IPS-20b (cell line): ENCODE data around the gene BCL2A1.
"Not testable (repeated sequence)": the region's sequence is repeated elsewhere in the genome, so short reads cannot be mapped to it uniquely, and the experiment has no call there.

Experiments
- H3K27ac ChIP-seq: one replicate; pipeline ENCODE4 v1.5.1; 2013; ENCODE audit warnings: low read length
- H3K27me3 ChIP-seq: 2 replicates; pipeline ENCODE4 v1.6.1; 2013; ENCODE audit warnings: mild to moderate bottlenecking, low read length, inconsistent platforms; ENCODE audit not compliant: insufficient read depth
- H3K36me3 ChIP-seq: 2 replicates; pipeline ENCODE4 v1.6.1; 2013; ENCODE audit warnings: low read depth, mild to moderate bottlenecking, inconsistent platforms, low read length, moderate library complexity; ENCODE audit not compliant: insufficient read depth
- H3K4me1 ChIP-seq: 2 replicates; pipeline ENCODE4 v1.6.1; 2013; ENCODE audit warnings: mild to moderate bottlenecking, control low read depth, inconsistent platforms, low read length, moderate library complexity; ENCODE audit not compliant: insufficient read depth
- H3K4me3 ChIP-seq: 2 replicates; pipeline ENCODE4 v1.5.1; 2013; ENCODE audit warnings: mild to moderate bottlenecking, low read length, inconsistent platforms
- H3K9ac ChIP-seq: 2 replicates; pipeline ENCODE4 v1.6.1; 2013; ENCODE audit warnings: low read depth, mild to moderate bottlenecking, inconsistent platforms, low read length, moderate library complexity
- H3K9me3 ChIP-seq: 2 replicates; pipeline ENCODE4 v1.6.1; 2013; ENCODE audit warnings: mild to moderate bottlenecking, low read depth, low read length, inconsistent platforms; ENCODE audit not compliant: insufficient read depth

Gene BCL2A1

DNA sequence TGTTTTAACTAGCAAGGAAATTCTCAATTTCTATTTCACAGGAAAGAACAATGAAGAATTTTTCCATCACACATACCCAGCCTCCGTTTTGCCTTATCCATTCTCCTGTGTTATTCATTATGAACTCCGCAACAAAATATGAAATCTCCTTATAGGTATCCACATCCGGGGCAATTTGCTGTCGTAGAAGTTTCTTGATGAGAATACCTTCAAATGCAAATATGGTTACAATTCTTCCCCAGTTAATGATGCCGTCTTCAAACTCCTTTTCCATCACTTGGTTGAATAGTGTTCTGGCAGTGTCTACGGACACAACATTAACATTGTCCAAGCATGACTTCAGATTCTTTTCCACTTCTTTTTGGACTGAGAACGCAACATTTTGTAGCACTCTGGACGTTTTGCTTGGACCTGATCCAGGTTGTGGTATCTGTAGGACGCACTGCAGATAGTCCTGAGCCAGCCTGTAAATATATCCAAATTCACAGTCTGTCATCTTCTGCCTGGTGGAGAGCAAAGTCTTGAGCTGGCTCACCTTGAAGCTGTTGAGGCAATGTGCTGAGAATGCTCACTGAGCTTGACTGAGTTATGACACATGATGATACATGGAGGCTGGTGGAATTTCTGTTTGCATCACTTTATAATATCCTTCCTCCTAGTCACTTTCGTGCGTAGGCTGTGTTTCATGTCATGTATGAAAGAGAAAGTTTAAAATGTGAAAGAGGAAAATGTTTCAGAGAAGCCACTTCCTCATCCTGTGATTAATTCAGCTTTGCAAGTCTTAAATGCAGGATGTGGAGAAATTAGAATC lies at the start of gene BCL2A1:
TSS of gene BCL2A1 (minus strand) at position 573 of the 811 bp plus-strand sequence. CDS start at position 496, 77 bp downstream.
- H3K9ac ChIP-seq, result no peak within 1 kb of the TSS
- H3K27ac ChIP-seq, result no peak within 1 kb of the TSS

DNA sequence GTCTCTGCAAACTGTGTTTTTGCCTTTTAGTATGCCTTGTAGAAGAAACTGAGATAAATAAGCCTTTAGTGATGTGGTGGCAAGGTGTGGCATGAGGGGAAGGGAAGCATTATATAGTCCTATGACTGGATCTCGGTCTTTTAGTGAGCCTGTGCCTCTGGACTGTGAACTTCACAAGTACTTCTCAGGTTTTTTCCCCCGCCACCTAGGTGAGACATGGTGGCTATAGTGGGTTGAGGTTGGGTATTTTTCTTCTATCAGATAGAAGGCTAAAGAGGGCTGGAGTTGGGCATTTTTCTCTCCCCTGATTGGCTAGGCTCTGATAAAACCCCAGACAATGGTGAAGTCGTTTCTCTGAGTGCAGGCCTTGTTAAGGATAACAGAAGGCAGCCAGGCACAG lies 49.7 kb upstream of the BCL2A1 start:
- H3K9ac ChIP-seq, result no peak overlapping the region
- H3K36me3 ChIP-seq, result no peaks in the 10 kb centered on the region
- H3K4me1 ChIP-seq, result no peaks in the 10 kb centered on the region
- H3K9me3 ChIP-seq, result no peaks in the 10 kb centered on the region
- no peak overlapping the region for H3K27ac ChIP-seq
- no peak overlapping the region for H3K4me3 ChIP-seq
- H3K27me3 ChIP-seq, result no peaks in the 10 kb centered on the region

More for the DNA sequence above, at the start of gene BCL2A1:
- no peaks in the 10 kb centered on the region for H3K9me3 ChIP-seq
- no peaks in the 10 kb centered on the region for H3K36me3 ChIP-seq
- H3K27me3 ChIP-seq, result no peaks in the 10 kb centered on the region
- no peak within 1 kb of the TSS for H3K4me3 ChIP-seq
- H3K4me1 ChIP-seq, result no peaks in the 10 kb centered on the region; the same call in 1 of the 2 replicates

- not testable (repeated sequence) for H3K4me1 ChIP-seq, H3K27ac ChIP-seq, H3K4me3 ChIP-seq, H3K36me3 ChIP-seq, H3K9me3 ChIP-seq, H3K27me3 ChIP-seq, H3K9ac ChIP-seq
These were observed 49.2 kb upstream of the BCL2A1 start for GRCh38 chr15:80020149-80020548.

- Histone ChIP-seq H3K27ac (no peak overlapping the region), H3K9me3 (no peaks in the 10 kb centered on the region), H3K9ac (no peak overlapping the region), H3K4me1 (no peaks in the 10 kb centered on the region), H3K36me3 (no peaks in the 10 kb centered on the region), H3K27me3 (no peaks in the 10 kb centered on the region), H3K4me3 (no peak overlapping the region)
These were observed 48.3 kb upstream of the BCL2A1 start for GRCh38 chr15:80019168-80019745.

GRCh38 chr15:80017139-80017538 lies 46.1 kb upstream of the BCL2A1 start:
- not testable (repeated sequence) for H3K36me3 ChIP-seq, H3K4me1 ChIP-seq, H3K9me3 ChIP-seq, H3K27me3 ChIP-seq, H3K4me3 ChIP-seq, H3K9ac ChIP-seq, H3K27ac ChIP-seq

DNA sequence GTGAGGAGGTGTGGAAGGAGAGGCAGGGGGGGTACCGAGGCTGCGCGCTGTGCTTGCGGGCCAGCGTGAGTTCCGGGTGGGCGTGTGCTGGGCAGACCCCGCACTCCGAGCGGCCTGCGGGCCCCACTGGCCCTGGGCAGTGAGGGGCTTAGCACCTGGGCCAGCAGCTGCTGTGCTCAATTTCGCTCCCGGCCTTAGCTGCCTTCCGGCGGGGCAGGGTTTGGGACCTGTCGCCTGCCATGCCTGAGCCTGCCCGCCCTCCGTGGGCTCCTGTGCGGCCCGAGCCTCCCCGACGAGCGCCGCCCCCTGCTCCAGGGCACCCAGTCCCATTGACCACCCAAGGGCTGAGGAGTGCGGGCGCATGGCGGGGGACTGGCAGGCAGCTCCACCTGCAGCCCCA lies 45.5 kb upstream of the BCL2A1 start:
- not testable (repeated sequence) for H3K4me3 ChIP-seq, H3K9me3 ChIP-seq, H3K9ac ChIP-seq, H3K27me3 ChIP-seq, H3K27ac ChIP-seq, H3K36me3 ChIP-seq, H3K4me1 ChIP-seq

GRCh38 chr15:80015156-80015555 lies 44.2 kb upstream of the BCL2A1 start:
- no peaks in the 10 kb centered on the region for H3K36me3 ChIP-seq

DNA sequence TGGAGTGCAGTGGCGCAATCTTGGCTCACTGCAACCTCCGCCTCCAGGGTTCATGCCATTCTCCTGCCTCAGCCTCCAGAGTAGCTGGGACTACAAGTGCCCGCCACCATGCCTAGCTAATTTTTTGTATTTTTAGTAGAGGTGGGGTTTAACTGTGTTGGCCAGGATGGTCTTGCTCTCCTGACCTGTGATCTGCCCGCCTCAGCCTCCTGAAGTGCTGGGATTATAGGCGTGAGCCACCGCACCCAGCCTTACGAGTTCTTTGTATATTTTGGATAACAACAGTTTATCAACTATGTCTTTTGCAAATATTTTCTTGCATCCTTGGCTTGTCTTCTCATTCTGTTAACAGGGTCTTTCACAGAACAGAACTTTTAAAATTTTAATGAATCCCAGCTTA lies 43.2 kb upstream of the BCL2A1 start:
- not testable (repeated sequence) for H3K9me3 ChIP-seq, H3K27ac ChIP-seq, H3K27me3 ChIP-seq, H3K9ac ChIP-seq, H3K4me1 ChIP-seq, H3K4me3 ChIP-seq, H3K36me3 ChIP-seq

More at GRCh38 chr15:80015156-80015555, 44.2 kb upstream of the BCL2A1 start:
- Histone ChIP-seq H3K27me3 (no peaks in the 10 kb centered on the region), H3K27ac (no peak overlapping the region), H3K9me3 (no peaks in the 10 kb centered on the region), H3K4me3 (no peak overlapping the region), H3K4me1 (no peaks in the 10 kb centered on the region), H3K9ac (no peak overlapping the region)

- H3K36me3 ChIP-seq, result no peaks in the 10 kb centered on the region
- no peak overlapping the region for H3K4me3 ChIP-seq
- H3K27ac ChIP-seq, result no peak overlapping the region
- no peaks in the 10 kb centered on the region for H3K27me3 ChIP-seq
- H3K9me3 ChIP-seq, result no peaks in the 10 kb centered on the region
- H3K4me1 ChIP-seq, result no peaks in the 10 kb centered on the region
- no peak overlapping the region for H3K9ac ChIP-seq
These were observed 41.2 kb upstream of the BCL2A1 start for GRCh38 chr15:80012060-80012726.

DNA sequence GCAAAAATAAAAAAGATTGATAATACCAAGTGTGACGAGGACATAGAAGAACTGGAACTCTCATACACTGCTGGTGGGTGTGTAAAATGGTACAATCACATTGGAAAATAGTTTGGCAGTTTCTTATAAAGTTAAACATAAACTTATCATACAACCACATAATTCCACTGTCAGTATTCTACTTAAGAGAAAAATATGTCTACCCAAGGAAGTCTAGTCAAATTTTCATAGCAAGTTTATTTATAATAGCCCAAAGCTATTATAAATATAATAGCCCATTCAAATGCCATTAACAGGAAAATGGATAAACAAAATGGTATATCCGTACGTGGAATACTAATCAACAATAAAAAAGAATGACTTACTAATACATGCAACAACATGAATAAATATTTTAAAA lies 40.6 kb upstream of the BCL2A1 start:
- no peaks in the 10 kb centered on the region for H3K9me3 ChIP-seq
- no peak overlapping the region for H3K4me3 ChIP-seq
- no peaks in the 10 kb centered on the region for H3K27me3 ChIP-seq
- no peak overlapping the region for H3K9ac ChIP-seq
- no peaks in the 10 kb centered on the region for H3K4me1 ChIP-seq
- no peak overlapping the region for H3K27ac ChIP-seq
- no peaks in the 10 kb centered on the region for H3K36me3 ChIP-seq

GRCh38 chr15:80011041-80011523 lies 40.1 kb upstream of the BCL2A1 start:
- not testable (repeated sequence) for H3K4me1 ChIP-seq, H3K4me3 ChIP-seq, H3K36me3 ChIP-seq, H3K9ac ChIP-seq, H3K27me3 ChIP-seq, H3K27ac ChIP-seq, H3K9me3 ChIP-seq
